Fibroblast of mammary gland (primary cell): ENCODE measurements around the gene ENTPD2.

ENCODE experiments used
- DNase-seq: peaks from one replicate; pipeline ENCODE4 v3.0.0-alpha.2; 2010; ENCODE audit warnings: low read depth
- H3K4me3 ChIP-seq: 2 replicates; pipeline ENCODE4 v1.5.1; 2011; ENCODE audit warnings: low read depth, mild to moderate bottlenecking, low read length, moderate library complexity; ENCODE audit not compliant: control insufficient read depth
- TF ChIP-seq, protein P1 (sequence below): conservative IDR thresholded peaks from 2 replicates; pipeline ENCODE4 v1.5.1; 2011; ENCODE audit warnings: low read depth, low read length, inconsistent platforms; ENCODE audit not compliant: control insufficient read depth, insufficient read depth

Gene ENTPD2

DNA sequence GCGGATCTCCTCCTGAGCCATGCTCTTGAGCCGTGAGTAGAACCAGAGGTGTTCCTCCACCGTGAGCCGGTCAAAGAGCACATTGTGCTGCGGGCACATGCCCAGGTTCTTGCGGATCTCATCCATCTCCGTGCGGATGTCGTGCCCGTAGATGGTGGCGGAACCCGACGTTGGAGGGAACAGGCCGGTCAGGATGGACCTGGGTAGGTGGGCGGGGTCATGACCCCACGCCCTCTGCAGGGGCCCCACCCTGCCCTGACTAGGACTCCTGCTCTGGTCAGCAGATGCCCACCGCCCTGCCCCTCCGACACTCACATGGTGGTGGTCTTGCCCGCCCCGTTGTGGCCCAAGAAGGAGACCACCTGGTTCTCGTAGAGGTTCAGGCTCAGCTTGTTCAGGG lies 37.9 kb downstream of the ENTPD2 start:
- TF ChIP-seq, protein P1, sequence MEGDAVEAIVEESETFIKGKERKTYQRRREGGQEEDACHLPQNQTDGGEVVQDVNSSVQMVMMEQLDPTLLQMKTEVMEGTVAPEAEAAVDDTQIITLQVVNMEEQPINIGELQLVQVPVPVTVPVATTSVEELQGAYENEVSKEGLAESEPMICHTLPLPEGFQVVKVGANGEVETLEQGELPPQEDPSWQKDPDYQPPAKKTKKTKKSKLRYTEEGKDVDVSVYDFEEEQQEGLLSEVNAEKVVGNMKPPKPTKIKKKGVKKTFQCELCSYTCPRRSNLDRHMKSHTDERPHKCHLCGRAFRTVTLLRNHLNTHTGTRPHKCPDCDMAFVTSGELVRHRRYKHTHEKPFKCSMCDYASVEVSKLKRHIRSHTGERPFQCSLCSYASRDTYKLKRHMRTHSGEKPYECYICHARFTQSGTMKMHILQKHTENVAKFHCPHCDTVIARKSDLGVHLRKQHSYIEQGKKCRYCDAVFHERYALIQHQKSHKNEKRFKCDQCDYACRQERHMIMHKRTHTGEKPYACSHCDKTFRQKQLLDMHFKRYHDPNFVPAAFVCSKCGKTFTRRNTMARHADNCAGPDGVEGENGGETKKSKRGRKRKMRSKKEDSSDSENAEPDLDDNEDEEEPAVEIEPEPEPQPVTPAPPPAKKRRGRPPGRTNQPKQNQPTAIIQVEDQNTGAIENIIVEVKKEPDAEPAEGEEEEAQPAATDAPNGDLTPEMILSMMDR, result no peak
- no peak overlapping the region for H3K4me3 ChIP-seq
- DNase-seq, result no peak

DNA sequence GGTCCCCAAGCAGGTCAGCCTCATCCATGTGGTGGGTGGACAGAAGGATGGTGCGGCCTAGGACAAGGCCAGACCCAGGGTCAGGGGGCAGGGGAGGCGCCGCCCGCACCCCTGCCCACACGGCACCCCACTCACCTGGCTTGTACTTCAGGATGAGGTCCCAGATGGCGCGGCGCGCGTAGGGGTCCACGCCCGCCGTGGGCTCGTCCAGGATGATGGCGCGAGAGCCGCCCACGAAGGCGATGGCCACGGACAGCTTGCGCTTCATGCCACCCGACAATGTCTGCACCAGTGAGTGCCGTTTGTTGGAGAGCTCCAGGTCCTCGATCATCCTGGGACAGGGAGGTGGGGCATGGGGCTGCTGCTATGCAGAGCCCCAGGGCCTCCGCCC lies 38.3 kb downstream of the ENTPD2 start:
- DNase-seq, result no peak
- TF ChIP-seq, protein P1, result no peak
- no peak overlapping the region for H3K4me3 ChIP-seq

DNA sequence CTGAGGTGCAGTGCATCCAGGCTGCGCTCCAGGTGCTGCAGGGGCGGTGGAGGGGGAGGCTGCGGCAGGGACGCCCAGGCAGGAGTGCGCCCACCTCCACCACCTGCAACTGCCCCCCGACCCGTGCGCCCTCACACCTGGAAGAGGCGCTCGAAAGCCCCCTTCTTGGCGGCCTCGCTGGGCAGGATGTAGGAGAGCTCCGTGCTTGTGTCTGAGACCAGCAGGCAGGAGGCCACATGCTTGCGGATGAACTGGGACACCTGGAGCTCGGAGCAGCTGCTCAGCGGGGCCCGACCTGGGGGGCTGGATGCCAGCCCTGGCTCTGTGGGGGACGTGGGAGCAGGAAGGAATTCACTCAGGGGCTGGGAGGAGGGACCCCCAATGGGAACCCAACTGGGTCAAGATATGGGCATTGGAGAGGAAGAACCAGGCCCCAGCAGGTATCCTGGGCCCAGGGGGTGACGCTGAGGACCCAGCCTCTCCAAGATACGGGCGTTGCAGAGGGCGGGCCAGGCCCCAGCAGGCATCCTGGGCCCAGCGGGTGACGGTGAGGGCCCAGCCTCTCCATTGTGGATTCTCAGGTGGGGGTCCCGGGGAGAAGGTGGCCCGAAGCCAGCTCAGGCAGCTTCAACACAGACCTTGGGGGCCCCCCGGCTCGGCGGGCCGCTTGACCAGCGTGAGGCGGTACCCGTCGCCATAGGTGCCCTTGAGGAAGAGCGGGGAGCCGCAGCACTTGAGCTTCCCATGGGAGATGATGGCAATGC lies 38.9 kb downstream of the ENTPD2 start:
- TF ChIP-seq, protein P1, result no peak
- no peak overlapping the region for H3K4me3 ChIP-seq

DNA sequence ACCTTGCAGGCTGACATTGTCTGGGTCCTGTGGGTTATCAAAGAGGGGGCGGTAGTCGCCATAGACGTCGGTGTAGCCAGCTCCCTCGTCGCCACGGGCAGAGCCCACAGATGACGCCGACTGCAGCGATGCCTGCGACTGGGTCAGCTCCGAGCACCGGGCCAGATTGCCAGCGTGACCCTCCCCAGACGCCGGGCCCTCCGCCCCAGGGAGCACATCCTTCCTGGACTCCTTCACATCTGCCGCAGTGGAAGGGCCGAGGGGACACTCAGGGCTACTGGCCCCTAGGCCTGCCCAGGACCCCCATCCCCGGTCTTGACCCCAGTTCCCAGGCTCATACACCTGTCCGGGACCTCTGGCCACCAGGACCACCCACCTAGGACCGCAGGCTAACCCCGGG lies 39.7 kb downstream of the ENTPD2 start:
- TF ChIP-seq, protein P1, result no peak
- DNase-seq, result no peak

More for the DNA sequence above, 38.9 kb downstream of the ENTPD2 start:
- no peak for DNase-seq

DNA sequence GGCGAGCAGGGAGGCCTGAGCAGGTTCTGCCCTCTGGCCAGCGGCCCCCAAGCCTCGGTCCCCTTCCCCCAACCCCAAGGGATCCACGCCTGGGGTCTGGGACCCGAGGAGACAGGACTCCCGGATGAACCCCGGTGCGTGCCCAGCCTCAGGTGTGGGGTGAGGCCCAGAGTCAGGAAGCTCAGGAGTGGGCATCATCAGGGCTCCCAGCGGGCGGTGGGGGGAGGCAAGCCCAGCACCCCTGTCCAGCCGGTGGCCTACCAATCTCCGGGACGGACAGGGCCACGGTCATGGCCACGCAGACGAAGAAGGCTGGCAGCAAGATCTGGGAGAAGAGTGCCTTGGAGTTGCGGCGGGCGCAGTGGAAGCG lies 40.3 kb downstream of the ENTPD2 start:
- TF ChIP-seq, protein P1, result no peak
- no peak overlapping the region for H3K4me3 ChIP-seq
- DNase-seq, result no peak

More for the DNA sequence above, 39.7 kb downstream of the ENTPD2 start:
- H3K4me3 ChIP-seq, result no peak overlapping the region

DNA sequence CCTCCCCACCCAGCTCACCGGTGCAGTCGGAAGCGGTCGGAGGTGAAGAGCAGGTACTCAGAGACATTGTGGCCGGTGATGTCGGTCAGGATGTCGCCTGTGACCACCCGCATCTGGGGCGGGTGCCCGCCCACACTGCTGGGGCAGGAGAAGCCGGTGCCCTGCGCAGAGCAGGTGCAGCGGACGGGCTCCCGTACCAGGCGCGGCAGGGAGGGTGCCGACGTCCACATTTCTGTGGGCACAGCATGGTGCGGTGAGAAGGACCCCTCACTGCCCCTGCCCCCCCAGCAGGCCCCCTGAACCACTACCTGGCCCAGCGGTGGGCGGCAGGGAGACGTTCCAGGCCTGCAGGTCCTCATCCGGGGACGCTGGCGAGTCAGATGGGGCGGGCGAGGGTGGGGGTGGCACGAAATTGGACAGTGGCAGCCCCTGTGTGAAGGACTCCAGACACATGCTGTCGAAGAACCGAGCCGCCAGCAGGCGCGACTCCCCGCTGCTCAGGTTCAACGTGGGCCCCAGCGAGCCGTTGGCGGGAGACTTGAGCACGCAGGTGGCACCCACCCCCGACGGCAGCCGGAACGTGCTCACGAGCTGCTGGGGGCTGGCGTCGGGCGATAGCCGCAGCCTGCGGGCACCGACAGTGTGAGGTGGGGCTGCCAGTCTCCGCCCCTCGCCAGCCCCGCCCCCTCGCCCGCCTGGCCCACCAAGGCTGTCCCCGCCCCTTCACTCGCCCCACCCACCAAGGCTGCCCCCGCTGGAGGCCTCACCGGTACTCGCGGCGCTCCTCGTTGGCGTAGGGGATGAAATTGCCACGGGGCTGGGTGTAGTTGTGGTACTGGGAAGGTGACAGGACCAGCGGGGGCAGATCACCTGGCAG lies 40.9 kb downstream of the ENTPD2 start:
- DNase-seq, result no peak
- TF ChIP-seq, protein P1, result no peak
- no peak overlapping the region for H3K4me3 ChIP-seq
